A673 (cell line): ENCODE data around the gene CCNYL1. TPM values are rescaled to one million over a fixed set of nuclear protein-coding genes. Genes with fewer than 3 reads are reported as not detected.
A peak's percentile ranks its signal among the peaks of the same experiment; 100 is the strongest.

Source experiments
- BruUV-seq: library from RNA; stranded (reverse); fragments of 400-500 nt; replicated peaks from 2 replicates; lab custom pipeline; 2021; lab: Mats Ljungman, UMichigan
- CTCF ChIA-PET: fragments of 300-600 bp; sonication (Branson Sonifier 250); formaldehyde crosslinking; loops from one replicate; lab custom pipeline; 2022; ENCODE audit warnings: antibody characterized with exemption; lab: Charles Lee
- POLR2A ChIA-PET: fragments of 300-600 bp; sonication (Branson Sonifier 250); formaldehyde crosslinking; loops from one replicate; lab custom pipeline; 2022; ENCODE audit warnings: antibody characterized with exemption; ENCODE audit not compliant: low non-redundant PET; lab: Charles Lee
- DNase-seq: peaks from one replicate; pipeline ENCODE4 v3.0.0-alpha.2; 2015; ENCODE audit warnings: low spot score
- H3K27ac ChIP-seq: fragments of 200-600 bp; sonication (generic); 2 replicates; pipeline ENCODE4 v1.5.1; 2016; ENCODE audit warnings: mixed run types, low read depth, mild to moderate bottlenecking, mixed read lengths, antibody characterized with exemption, low read length; ENCODE audit not compliant: poor library complexity, severe bottlenecking
- H3K27me3 ChIP-seq: fragments of 200-600 bp; sonication (generic); replicated peaks from 2 replicates; pipeline ENCODE4 v1.6.1; 2017; ENCODE audit warnings: mixed run types, low read depth, mild to moderate bottlenecking, mixed read lengths, antibody characterized with exemption, low read length; ENCODE audit not compliant: insufficient read depth, poor library complexity
- H3K36me3 ChIP-seq: fragments of 200-600 bp; sonication (generic); 2 replicates; pipeline ENCODE4 v1.6.1; 2016; ENCODE audit warnings: mixed run types, mild to moderate bottlenecking, mixed read lengths, antibody characterized with exemption, low read length; ENCODE audit not compliant: insufficient read depth, poor library complexity, severe bottlenecking
- H3K4me1 ChIP-seq: fragments of 200-600 bp; sonication (generic); 2 replicates; pipeline ENCODE4 v1.6.1; 2017; ENCODE audit warnings: mixed run types, mild to moderate bottlenecking, mixed read lengths, antibody characterized with exemption, low read length; ENCODE audit not compliant: insufficient read depth, poor library complexity, severe bottlenecking
- H3K4me3 ChIP-seq: fragments of 200-600 bp; sonication (generic); 2 replicates; pipeline ENCODE4 v1.5.1; 2016; ENCODE audit warnings: low read depth, mixed run types, mild to moderate bottlenecking, mixed read lengths, low read length; ENCODE audit not compliant: poor library complexity, severe bottlenecking
- H3K9me3 ChIP-seq: fragments of 200-600 bp; sonication (generic); 2 replicates; pipeline ENCODE4 v1.6.1; 2016; ENCODE audit warnings: mixed run types, low read depth, mild to moderate bottlenecking, mixed read lengths, antibody characterized with exemption, low read length; ENCODE audit not compliant: poor library complexity, severe bottlenecking
- EZH2 ChIP-seq: fragments of 200-600 bp; sonication (generic); IDR thresholded peaks from 2 replicates; pipeline ENCODE4 v1.6.1; 2017; ENCODE audit warnings: borderline replicate concordance, low read depth, mild to moderate bottlenecking, mixed read lengths, antibody characterized with exemption, low read length; ENCODE audit not compliant: poor library complexity, severe bottlenecking
- intact Hi-C: fragments of 100-400 bp; cut with micrococcal nuclease; formaldehyde crosslinking; loops from one replicate; pipeline ENCODE4 v1.10.0; 2022; ENCODE audit not compliant: unreplicated experiment
- total RNA-seq: library from RNA; stranded (reverse); gene quantifications from 2 replicates; pipeline ENCODE4 v1.2.3, GENCODE V29; 2021
- TF ChIP-seq, protein P1 (sequence below): fragments of 300-800, 200-600 bp; sonication (generic); conservative IDR thresholded peaks from 2 replicates; pipeline ENCODE4 v1.5.1; 2017; ENCODE audit warnings: low read depth, mild to moderate bottlenecking, antibody characterized with exemption, low read length, moderate library complexity, mixed read lengths

The CCNYL1 gene
- total RNA-seq, 1 experiment from 2014 or later: 12.8 TPM

DNA sequence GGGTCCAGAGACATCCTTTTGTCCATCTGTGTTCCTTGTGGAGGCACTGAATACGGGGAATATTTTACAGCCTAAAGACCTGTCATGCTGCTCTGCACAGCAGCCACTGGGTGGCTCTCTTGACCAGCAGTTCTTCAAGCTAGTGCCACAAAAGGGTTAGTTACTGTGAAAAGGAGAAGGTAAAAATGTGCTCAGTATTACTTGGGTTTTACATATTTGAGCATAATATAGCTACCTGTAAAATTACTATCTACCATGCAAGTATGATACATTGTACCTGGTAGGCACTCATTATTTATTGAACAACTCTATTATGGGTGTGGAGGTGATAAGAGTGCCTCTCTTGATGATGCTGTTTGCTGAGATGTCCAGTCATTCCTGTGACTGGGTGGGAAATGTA, 34.7 kb downstream of the CCNYL1 start:
- POLR2A ChIA-PET: no interaction called here
- DNase-seq: peak; percentile 72
- CTCF ChIA-PET: interaction anchor here (0.9 to 1.5 kb wide), 5 partner anchors 288 to 525 kb away, joined by 3 to 22 read pairs (median 5); no protein-coding TSS in a partner anchor
- Histone ChIP-seq H3K27ac (no peak overlapping the region), H3K27me3 (no peaks in the 10 kb centered on the region), H3K9me3 (no peaks in the 10 kb centered on the region), H3K36me3 (no peaks in the 10 kb centered on the region), H3K4me1 (no peaks in the 10 kb centered on the region), H3K4me3 (no peak overlapping the region)
- intact Hi-C loops: loop anchor here (1.0 to 10.0 kb wide), 4 partner anchors 227 to 509 kb away; partner anchors contain the start of gene IDH1
- TF ChIP-seq EZH2: no peak
- TF ChIP-seq, protein P1, sequence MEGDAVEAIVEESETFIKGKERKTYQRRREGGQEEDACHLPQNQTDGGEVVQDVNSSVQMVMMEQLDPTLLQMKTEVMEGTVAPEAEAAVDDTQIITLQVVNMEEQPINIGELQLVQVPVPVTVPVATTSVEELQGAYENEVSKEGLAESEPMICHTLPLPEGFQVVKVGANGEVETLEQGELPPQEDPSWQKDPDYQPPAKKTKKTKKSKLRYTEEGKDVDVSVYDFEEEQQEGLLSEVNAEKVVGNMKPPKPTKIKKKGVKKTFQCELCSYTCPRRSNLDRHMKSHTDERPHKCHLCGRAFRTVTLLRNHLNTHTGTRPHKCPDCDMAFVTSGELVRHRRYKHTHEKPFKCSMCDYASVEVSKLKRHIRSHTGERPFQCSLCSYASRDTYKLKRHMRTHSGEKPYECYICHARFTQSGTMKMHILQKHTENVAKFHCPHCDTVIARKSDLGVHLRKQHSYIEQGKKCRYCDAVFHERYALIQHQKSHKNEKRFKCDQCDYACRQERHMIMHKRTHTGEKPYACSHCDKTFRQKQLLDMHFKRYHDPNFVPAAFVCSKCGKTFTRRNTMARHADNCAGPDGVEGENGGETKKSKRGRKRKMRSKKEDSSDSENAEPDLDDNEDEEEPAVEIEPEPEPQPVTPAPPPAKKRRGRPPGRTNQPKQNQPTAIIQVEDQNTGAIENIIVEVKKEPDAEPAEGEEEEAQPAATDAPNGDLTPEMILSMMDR: peak; percentile 94
- no TSS peak for BruUV-seq

DNA sequence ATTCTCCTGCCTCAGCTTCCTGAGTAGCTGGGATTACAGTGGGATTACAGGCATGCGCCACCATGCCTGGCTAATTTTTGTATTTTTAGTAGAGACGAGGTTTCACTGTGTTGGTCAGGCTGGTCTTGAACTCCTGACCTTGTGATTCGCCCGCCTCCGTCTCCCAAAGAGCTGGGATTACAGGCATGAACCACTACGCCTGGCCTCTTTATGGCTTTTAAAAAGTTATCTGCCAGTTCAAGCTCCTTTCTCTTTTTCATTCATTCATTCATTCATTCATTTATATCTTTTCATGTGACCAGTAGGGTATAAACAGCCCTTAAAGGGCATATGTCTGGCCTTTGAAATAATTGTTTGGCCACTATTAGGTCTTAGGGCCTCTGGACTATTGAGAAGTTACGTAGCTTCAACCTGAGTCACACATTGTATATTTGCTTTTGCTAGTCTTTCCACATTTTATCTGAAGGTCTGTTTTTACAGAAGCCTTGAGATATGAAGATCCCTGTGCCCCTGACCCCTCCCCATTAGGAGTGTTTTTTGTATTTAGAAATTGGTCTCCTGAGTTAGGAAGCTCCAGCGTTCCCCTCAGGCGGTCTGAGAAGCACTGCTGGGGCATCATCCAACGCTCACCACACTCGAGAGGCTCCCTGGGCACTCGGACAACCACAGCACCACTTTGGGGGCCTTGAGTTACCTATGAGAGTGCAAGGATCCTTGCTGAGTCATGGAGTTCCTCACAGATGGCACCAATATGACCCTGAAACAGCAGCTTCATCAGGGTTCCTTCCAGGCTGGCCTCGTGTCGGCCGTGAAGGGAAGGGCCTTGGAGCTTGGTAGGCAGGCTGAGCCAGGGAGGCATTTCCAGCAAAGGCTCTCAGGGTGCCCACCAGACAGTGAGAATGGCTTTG, 36.5 kb downstream of the CCNYL1 start:
- Histone ChIP-seq H3K9me3 (no peaks in the 10 kb centered on the region), H3K36me3 (no peaks in the 10 kb centered on the region), H3K4me1 (no peaks in the 10 kb centered on the region), H3K27me3 (no peaks in the 10 kb centered on the region), H3K4me3 (no peak overlapping the region), H3K27ac (no peak overlapping the region)
- DNase-seq: no peak
- intact Hi-C loops: loop anchor here (2.0 to 10.0 kb wide), 2 partner anchors 225 to 507 kb away; partner anchors contain the start of gene IDH1
- ChIA-PET POLR2A (no interaction called here), CTCF (interaction anchor here (1.0 kb wide), 1 partner anchor 293 kb away, joined by 5 read pairs; no protein-coding TSS in a partner anchor)
- BruUV-seq: no TSS peak
- TF ChIP-seq, protein P1: no peak
- TF ChIP-seq EZH2: no peak

DNA sequence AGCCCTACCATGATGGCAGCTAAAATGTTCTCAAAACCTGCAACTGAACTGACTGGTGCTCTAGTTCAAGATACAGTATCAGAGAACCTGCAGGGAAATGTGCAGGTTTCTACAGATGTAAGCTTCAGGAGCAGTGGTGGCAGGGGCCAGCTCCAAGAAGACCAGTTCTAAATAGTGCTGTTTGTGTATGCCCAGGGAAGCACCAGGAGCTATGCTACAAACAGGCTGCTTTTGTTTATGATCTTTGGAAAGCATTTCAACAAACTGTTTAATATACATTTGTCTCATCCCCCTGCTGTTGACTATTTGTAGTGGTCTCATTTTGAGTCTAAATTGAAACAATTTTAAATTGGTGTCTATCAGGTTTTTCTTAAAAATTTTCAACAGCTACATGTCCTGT, 37.6 kb downstream of the CCNYL1 start:
- no peaks in the 10 kb centered on the region for H3K27me3 ChIP-seq
- H3K4me1 ChIP-seq: no peaks in the 10 kb centered on the region
- no peak overlapping the region for H3K27ac ChIP-seq
- intact Hi-C loops: loop anchor here (10.0 kb wide), 1 partner anchor 506 kb away; the partner anchor contains the start of gene IDH1
- TF ChIP-seq EZH2: no peak
- TF ChIP-seq, protein P1: no peak
- CTCF ChIA-PET: no interaction called here
- H3K36me3 ChIP-seq: no peaks in the 10 kb centered on the region
- POLR2A ChIA-PET: no interaction called here
- H3K9me3 ChIP-seq: no peaks in the 10 kb centered on the region
- DNase-seq: no peak
- no TSS peak for BruUV-seq
- no peak overlapping the region for H3K4me3 ChIP-seq
